Measurements from ENCODE around the gene DPYSL3.

GRCh38 chr5:147436596-147436995 is 73.3 kb downstream of the DPYSL3 start:
- TF ChIP-seq EZH2phosphoT487 (IDR thresholded peaks at IDR 0.05; ENCODE audit: insufficient read depth, low read depth) (no peak), EZH2 (IDR thresholded peaks at IDR 0.05; ENCODE audit: insufficient read depth, poor library complexity, severe bottlenecking) (no peak)
